Naive thymus-derived CD4-positive, alpha-beta T cell (primary cell): ENCODE results near the gene RXFP2. TPM values are rescaled to one million over a fixed set of nuclear protein-coding genes. Genes with fewer than 3 reads are reported as not detected.

Experiments
- ATAC-seq: fragments of 150-1000 bp; cut with Tn5 transposase; 2 replicates; pipeline ENCODE4 v1.10.0; 2021; ENCODE audit warnings: mild to moderate bottlenecking, moderate library complexity
- CTCF ChIA-PET: fragments of 350-600 bp; sonication (Branson Sonifier 250); formaldehyde crosslinking; loops from one replicate; lab custom pipeline; 2021; ENCODE audit warnings: antibody characterized with exemption; lab: Charles Lee
- POLR2A ChIA-PET: fragments of 350-600 bp; sonication (Branson Sonifier 250); formaldehyde crosslinking; loops from one replicate; lab custom pipeline; 2021; ENCODE audit warnings: antibody characterized with exemption, inconsistent platforms; lab: Charles Lee
- DNase-seq, 9 donors: peaks; one replicate each; pipeline versions ENCODE4 v3.0.0 to v3.0.0-alpha.2; 2020 to 2022; ENCODE audit warnings: mixed read lengths in 1 of 9
- H3K27ac ChIP-seq: one replicate; pipeline ENCODE4 v1.7.0; 2013; ENCODE audit warnings: mild to moderate bottlenecking, low read depth, low read length, moderate library complexity
- H3K27me3 ChIP-seq, 2 donors: one replicate each; pipeline ENCODE4 v1.7.0; 2013; ENCODE audit warnings: low read length in 2 of 2, mild to moderate bottlenecking in 2 of 2, moderate library complexity in 2 of 2; ENCODE audit not compliant: control insufficient read depth in 2 of 2, insufficient read depth in 2 of 2
- H3K36me3 ChIP-seq, 3 experiments: 1 replicate in 2 of 3; 2 replicates in 1 of 3; pipeline ENCODE4 v1.7.0; 2013; ENCODE audit warnings: low read length in 3 of 3, mild to moderate bottlenecking in 3 of 3, moderate library complexity in 1 of 3; ENCODE audit not compliant: insufficient read depth in 3 of 3, control insufficient read depth in 2 of 3
- H3K4me1 ChIP-seq, 2 donors: one replicate each; pipeline ENCODE4 v1.7.0; 2013; ENCODE audit warnings: low read length in 2 of 2, mild to moderate bottlenecking in 2 of 2, moderate library complexity in 1 of 2; ENCODE audit not compliant: control insufficient read depth in 2 of 2, insufficient read depth in 2 of 2
- H3K4me3 ChIP-seq: 2 replicates; pipeline ENCODE4 v1.7.0; 2013; ENCODE audit warnings: mild to moderate bottlenecking, low read length
- H3K9me3 ChIP-seq, 3 experiments: 1 replicate in 2 of 3; 2 replicates in 1 of 3; pipeline ENCODE4 v1.7.0; 2013; ENCODE audit warnings: low read length in 3 of 3; ENCODE audit not compliant: control insufficient read depth in 2 of 3
- H3K27ac Mint-ChIP-seq, 9 donors: one replicate each; pipeline ENCODE4 v1.8.0; 2020 to 2022; ENCODE audit warnings: mixed read lengths in 9 of 9, mild to moderate bottlenecking in 8 of 9, moderate library complexity in 5 of 9, inconsistent platforms in 2 of 9
- H3K27me3 Mint-ChIP-seq, 5 donors: one replicate each; pipeline ENCODE4 v1.8.0; 2021 to 2022; ENCODE audit warnings: mixed read lengths in 5 of 5, mild to moderate bottlenecking in 1 of 5
- H3K36me3 Mint-ChIP-seq, 5 donors: one replicate each; pipeline ENCODE4 v1.8.0; 2020 to 2022; ENCODE audit warnings: mixed read lengths in 5 of 5, mild to moderate bottlenecking in 3 of 5, inconsistent platforms in 1 of 5
- H3K4me1 Mint-ChIP-seq, 7 donors: one replicate each; pipeline ENCODE4 v1.8.0; 2020 to 2022; ENCODE audit warnings: mixed read lengths in 7 of 7, mild to moderate bottlenecking in 3 of 7, inconsistent platforms in 1 of 7
- H3K4me3 Mint-ChIP-seq, 10 donors: one replicate each; pipeline ENCODE4 v1.8.0; 2020 to 2022; ENCODE audit warnings: mild to moderate bottlenecking in 10 of 10, mixed read lengths in 10 of 10, moderate library complexity in 6 of 10, inconsistent platforms in 2 of 10
- H3K9me3 Mint-ChIP-seq, 11 donors: one replicate each; pipeline ENCODE4 v1.8.0; 2020 to 2022; ENCODE audit warnings: mixed read lengths in 11 of 11, mild to moderate bottlenecking in 4 of 11, inconsistent platforms in 1 of 11, moderate library complexity in 1 of 11
- intact Hi-C, 2 donors: fragments of 100-400 bp; cut with micrococcal nuclease; formaldehyde crosslinking; loops; one replicate each; pipeline ENCODE4 v1.15.1; 2023
- polyA plus RNA-seq, 2 donors: library from polyadenylated mRNA; unstranded; fragments of 300-500 nt; fragmentation: Illumina TruSeq; gene quantifications; one replicate each; pipeline ENCODE4 v1.2.3, GENCODE V29; 2021
- total RNA-seq, 6 experiments: library from RNA in 5 of 6; stranded (reverse) in 5 of 6; gene quantifications; 1 replicate in 5 of 6; 2 replicates in 1 of 6; pipeline ENCODE4 v1.2.3 and lab custom pipeline; 2021 to 2026

Gene RXFP2
- total and polyA plus RNA-seq, 7 experiments from 2014 or later = not detected

GRCh38 chr13:31764556-31764955 lies 25.2 kb downstream of the RXFP2 start:
- H3K36me3 Mint-ChIP-seq = no peaks in the 10 kb centered on the region
- no peak overlapping the region for H3K4me3 ChIP-seq
- CTCF ChIA-PET = no interaction called here
- no peaks in the 10 kb centered on the region for H3K27me3 ChIP-seq
- no peak overlapping the region for H3K27ac ChIP-seq
- H3K4me1 ChIP-seq = no peaks in the 10 kb centered on the region
- POLR2A ChIA-PET = no interaction called here
- DNase-seq = no peak
- H3K27ac Mint-ChIP-seq = no peak overlapping the region
- ATAC-seq = no peak
- no peaks in the 10 kb centered on the region for H3K4me1 Mint-ChIP-seq
- intact Hi-C loops = no loop called here
- H3K9me3 ChIP-seq = no peaks in the 10 kb centered on the region
- H3K9me3 Mint-ChIP-seq = peaks cover 0 to 3% (median 0%) of the 10 kb centered on the region in 11 donors
- H3K4me3 Mint-ChIP-seq = no peak overlapping the region
- H3K36me3 ChIP-seq = no peaks in the 10 kb centered on the region
- H3K27me3 Mint-ChIP-seq = peaks cover 0 to 11% (median 8%) of the 10 kb centered on the region in 5 donors

- Mint-ChIP-seq H3K9me3 (peaks cover 0 to 3% (median 0%) of the 10 kb centered on the region in 11 donors), H3K36me3 (no peaks in the 10 kb centered on the region), H3K27me3 (peaks cover 0 to 11% (median 8%) of the 10 kb centered on the region in 5 donors), H3K27ac (no peak overlapping the region), H3K4me3 (no peak overlapping the region), H3K4me1 (no peaks in the 10 kb centered on the region)
- Histone ChIP-seq H3K4me3 (no peak overlapping the region), H3K27ac (no peak overlapping the region), H3K4me1 (no peaks in the 10 kb centered on the region), H3K9me3 (no peaks in the 10 kb centered on the region), H3K36me3 (no peaks in the 10 kb centered on the region), H3K27me3 (no peaks in the 10 kb centered on the region)
- ChIA-PET CTCF (no interaction called here), POLR2A (no interaction called here)
- ATAC-seq (no peak), DNase-seq (no peak)
- intact Hi-C loops = no loop called here
Observed at GRCh38 chr13:31765138-31765785, 25.9 kb downstream of the RXFP2 start.

- Histone ChIP-seq H3K9me3 (no peaks in the 10 kb centered on the region), H3K4me3 (no peak overlapping the region), H3K27me3 (no peaks in the 10 kb centered on the region), H3K36me3 (no peaks in the 10 kb centered on the region), H3K27ac (no peak overlapping the region), H3K4me1 (no peaks in the 10 kb centered on the region)
- Mint-ChIP-seq H3K4me1 (no peaks in the 10 kb centered on the region), H3K27me3 (peaks cover 0 to 10% (median 5%) of the 10 kb centered on the region in 5 donors), H3K4me3 (no peak overlapping the region), H3K27ac (no peak overlapping the region), H3K9me3 (peaks cover 0 to 3% (median 0%) of the 10 kb centered on the region in 11 donors), H3K36me3 (no peaks in the 10 kb centered on the region)
- ChIA-PET POLR2A (no interaction called here), CTCF (no interaction called here)
- no peak for DNase-seq
- no peak for ATAC-seq
- intact Hi-C loops = no loop called here
Observed at GRCh38 chr13:31767175-31767900, 28.0 kb downstream of the RXFP2 start.

- H3K27me3 ChIP-seq = no peaks in the 10 kb centered on the region
- H3K27ac ChIP-seq = no peak overlapping the region
- intact Hi-C loops = no loop called here
- peaks cover 0 to 3% (median 0%) of the 10 kb centered on the region in 11 donors for H3K9me3 Mint-ChIP-seq
- peaks cover 0 to 8% (median 2%) of the 10 kb centered on the region in 5 donors for H3K27me3 Mint-ChIP-seq
- no peak overlapping the region for H3K27ac Mint-ChIP-seq
- H3K4me1 ChIP-seq = no peaks in the 10 kb centered on the region
- no peaks in the 10 kb centered on the region for H3K9me3 ChIP-seq
- H3K36me3 ChIP-seq = no peaks in the 10 kb centered on the region
- ATAC-seq = no peak
- no peak overlapping the region for H3K4me3 Mint-ChIP-seq
- ChIA-PET POLR2A (no interaction called here), CTCF (no interaction called here)
- no peaks in the 10 kb centered on the region for H3K36me3 Mint-ChIP-seq
- peaks cover 0 to 6% (median under 1%) of the 10 kb centered on the region in 7 donors for H3K4me1 Mint-ChIP-seq
- no peak for DNase-seq
- no peak overlapping the region for H3K4me3 ChIP-seq
Observed at GRCh38 chr13:31768351-31768750, 29.0 kb downstream of the RXFP2 start.

- H3K9me3 Mint-ChIP-seq = no peaks in the 10 kb centered on the region
- Histone ChIP-seq H3K9me3 (no peaks in the 10 kb centered on the region), H3K36me3 (no peaks in the 10 kb centered on the region), H3K4me1 (no peaks in the 10 kb centered on the region), H3K27ac (no peak overlapping the region), H3K4me3 (no peak overlapping the region), H3K27me3 (no peaks in the 10 kb centered on the region)
- intact Hi-C loops = no loop called here
- H3K4me1 Mint-ChIP-seq = peaks cover 0 to 12% (median 6%) of the 10 kb centered on the region in 7 donors
- peaks cover 0 to 8% (median 3%) of the 10 kb centered on the region in 5 donors for H3K27me3 Mint-ChIP-seq
- CTCF ChIA-PET = no interaction called here
- no peaks in the 10 kb centered on the region for H3K36me3 Mint-ChIP-seq
- H3K4me3 Mint-ChIP-seq = no peak overlapping the region
- H3K27ac Mint-ChIP-seq = no peak overlapping the region
- ATAC-seq (no peak), DNase-seq (no peak)
- POLR2A ChIA-PET = no interaction called here
Observed at GRCh38 chr13:31769575-31769974, 30.2 kb downstream of the RXFP2 start.

- Mint-ChIP-seq H3K9me3 (no peaks in the 10 kb centered on the region), H3K36me3 (no peaks in the 10 kb centered on the region), H3K27me3 (peaks cover 0 to 10% (median 7%) of the 10 kb centered on the region in 5 donors), H3K4me1 (peaks cover 0 to 12% (median 6%) of the 10 kb centered on the region in 7 donors), H3K4me3 (no peak overlapping the region), H3K27ac (no peak overlapping the region)
- intact Hi-C loops = no loop called here
- ChIA-PET CTCF (no interaction called here), POLR2A (no interaction called here)
- Histone ChIP-seq H3K4me1 (no peaks in the 10 kb centered on the region), H3K9me3 (no peaks in the 10 kb centered on the region), H3K4me3 (no peak overlapping the region), H3K27ac (no peak overlapping the region), H3K27me3 (no peaks in the 10 kb centered on the region), H3K36me3 (no peaks in the 10 kb centered on the region)
- ATAC-seq = no peak
- no peak for DNase-seq
Observed at GRCh38 chr13:31772231-31772630, 32.9 kb downstream of the RXFP2 start.
